NT2/D1 (cell line): Measurements from ENCODE around the gene KIAA0513.
"Not testable (repeated sequence)": the region's sequence is repeated elsewhere in the genome, so short reads cannot be mapped to it uniquely, and the experiment has no call there.

Experiments used
- SUZ12 ChIP-seq: IDR thresholded peaks from 2 replicates; pipeline ENCODE4 v1.6.1; 2011; ENCODE audit not compliant: insufficient read length, insufficient read depth; ENCODE audit errors: extremely low read depth
- YY1 ChIP-seq: IDR thresholded peaks from 2 replicates; pipeline ENCODE4 v1.6.1; 2011; ENCODE audit not compliant: insufficient read length, insufficient read depth

DNA sequence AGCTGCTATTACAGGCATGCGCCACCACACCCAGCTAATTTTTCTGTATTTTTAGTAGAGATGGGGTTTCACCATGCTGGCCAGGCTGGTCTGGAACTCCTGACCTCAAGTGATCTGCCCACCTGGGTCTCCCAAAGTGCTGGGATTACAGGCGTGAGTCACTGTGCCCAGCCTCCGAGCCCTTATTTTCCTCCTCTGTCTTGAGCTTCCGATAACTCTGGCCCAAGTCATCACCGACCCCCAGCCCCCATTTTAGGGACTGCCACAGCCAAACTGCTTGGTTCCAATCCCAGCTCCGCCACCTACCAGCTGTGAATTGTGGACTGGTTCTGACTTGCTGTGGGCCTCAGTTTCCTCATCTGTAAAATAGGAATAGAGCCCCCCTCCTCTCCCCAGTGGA, 95.8 kb downstream of the KIAA0513 start:
- not testable (repeated sequence) for TF ChIP-seq SUZ12, YY1
